Common myeloid progenitor, CD34-positive (primary cell): ENCODE measurements around the gene ZYG11A.
A peak's percentile ranks its signal among the peaks of the same experiment; 100 is the strongest.

Experiments used
- CTCF ChIA-PET: fragments of 350-600 bp; sonication (Branson Sonifier 250); formaldehyde crosslinking; loops from one replicate; lab custom pipeline; 2021; ENCODE audit warnings: antibody characterized with exemption; lab: Charles Lee
- POLR2A ChIA-PET: fragments of 350-600 bp; sonication (Branson Sonifier 250); formaldehyde crosslinking; loops from one replicate; lab custom pipeline; 2021; ENCODE audit warnings: antibody characterized with exemption; lab: Charles Lee
- DNase-seq, 3 donors: peaks; one replicate each; pipeline versions ENCODE4 v3.0.0 to v3.0.0-alpha.2; 2013
- H3K27ac ChIP-seq, 2 experiments: 1 replicate in 1 of 2; 2 replicates in 1 of 2; pipeline ENCODE4 v1.7.0; 2013; ENCODE audit warnings: inconsistent platforms in 2 of 2, low read length in 2 of 2, mild to moderate bottlenecking in 2 of 2, low read depth in 1 of 2, moderate library complexity in 1 of 2; ENCODE audit not compliant: severe bottlenecking in 2 of 2, insufficient read depth in 1 of 2, poor library complexity in 1 of 2
- H3K27me3 ChIP-seq, 5 experiments: replicated peaks in 2 of 5; 1 replicate in 3 of 5; 2 replicates in 2 of 5; pipeline versions ENCODE4 v1.6.1 to v1.7.0; 2013; ENCODE audit warnings: low read length in 4 of 5, mild to moderate bottlenecking in 2 of 5, moderate library complexity in 2 of 5, inconsistent platforms in 1 of 5; ENCODE audit not compliant: insufficient read depth in 5 of 5, control insufficient read depth in 4 of 5
- H3K36me3 ChIP-seq, 4 experiments: 1 replicate in 2 of 4; 2 replicates in 2 of 4; pipeline versions ENCODE4 v1.6.1 to v1.7.0; 2013; ENCODE audit warnings: low read length in 3 of 4, control low read depth in 1 of 4, mild to moderate bottlenecking in 1 of 4; ENCODE audit not compliant: control insufficient read depth in 4 of 4, insufficient read depth in 4 of 4
- H3K4me1 ChIP-seq, 4 experiments: 1 replicate in 3 of 4; 2 replicates in 1 of 4; pipeline versions ENCODE4 v1.6.1 to v1.7.1; 2013; ENCODE audit warnings: low read length in 3 of 4, mild to moderate bottlenecking in 3 of 4, control low read depth in 1 of 4, inconsistent platforms in 1 of 4, moderate library complexity in 1 of 4; ENCODE audit not compliant: control insufficient read depth in 4 of 4, insufficient read depth in 4 of 4; ENCODE audit errors: control extremely low read depth in 1 of 4
- H3K4me3 ChIP-seq, 7 experiments: 1 replicate in 4 of 7; 2 replicates in 3 of 7; pipeline versions ENCODE4 v1.5.1 to v1.7.0; 2013; ENCODE audit warnings: mild to moderate bottlenecking in 7 of 7, low read length in 6 of 7, moderate library complexity in 6 of 7, inconsistent platforms in 2 of 7, low read depth in 2 of 7, control low read depth in 1 of 7; ENCODE audit not compliant: insufficient read depth in 4 of 7, control insufficient read depth in 1 of 7; ENCODE audit errors: extremely low read depth in 1 of 7
- H3K9me3 ChIP-seq, 5 experiments: 1 replicate in 4 of 5; 2 replicates in 1 of 5; pipeline versions ENCODE4 v1.6.1 to v1.7.1; 2013; ENCODE audit warnings: low read length in 4 of 5, mild to moderate bottlenecking in 2 of 5, inconsistent platforms in 1 of 5, low read depth in 1 of 5, moderate library complexity in 1 of 5; ENCODE audit not compliant: control insufficient read depth in 4 of 5, insufficient read depth in 2 of 5; ENCODE audit errors: control extremely low read depth in 1 of 5
- WGBS: methylation state at CpG from one replicate; pipeline ENCODE4 v1.1.5; 2013; ENCODE audit not compliant: insufficient coverage; 5-methylcytosine and 5-hydroxymethylcytosine counted together

Gene ZYG11A

DNA sequence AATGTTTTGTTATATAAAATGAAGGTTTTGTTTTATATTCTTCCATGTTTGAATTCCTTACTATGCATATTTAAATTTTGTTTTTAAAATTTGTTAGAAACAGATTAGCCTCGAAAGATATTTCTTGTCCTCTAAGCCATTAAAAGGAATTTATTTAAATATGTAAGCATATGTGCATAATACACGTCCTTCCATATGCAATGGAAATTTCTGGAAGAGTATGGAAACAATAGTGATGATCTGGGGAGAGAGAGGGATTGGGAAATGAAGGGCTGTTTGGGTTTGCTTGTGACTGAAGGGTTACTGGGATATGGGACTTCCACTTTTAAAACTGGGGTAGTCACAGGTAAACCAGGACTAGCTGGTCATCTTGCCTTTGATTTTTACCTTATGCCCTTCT lies 57.8 kb downstream of the ZYG11A start:
- POLR2A ChIA-PET, result interaction anchor here (0.6 kb wide), 1 partner anchor 359 kb away, joined by 3 read pairs; no protein-coding TSS in a partner anchor
- no peak overlapping the region for H3K4me3 ChIP-seq
- H3K4me1 ChIP-seq, result no peaks in the 10 kb centered on the region
- no CpG with 5 or more reads among the region's 2 CpGs for WGBS
- no peaks in the 10 kb centered on the region for H3K27me3 ChIP-seq
- DNase-seq, result no peak
- H3K27ac ChIP-seq, result no peak overlapping the region
- no peaks in the 10 kb centered on the region for H3K9me3 ChIP-seq
- CTCF ChIA-PET, result no interaction called here
- H3K36me3 ChIP-seq, result no peaks in the 10 kb centered on the region

- WGBS, result no CpG with 5 or more reads among the region's 1 CpG
- Histone ChIP-seq H3K9me3 (no peaks in the 10 kb centered on the region), H3K4me3 (no peak overlapping the region), H3K27me3 (no peaks in the 10 kb centered on the region), H3K27ac (no peak overlapping the region), H3K4me1 (no peaks in the 10 kb centered on the region), H3K36me3 (no peaks in the 10 kb centered on the region)
- no peak for DNase-seq
- ChIA-PET POLR2A (interaction anchor here (0.7 kb wide), 1 partner anchor 268 kb away, joined by 3 read pairs; no protein-coding TSS in a partner anchor), CTCF (interaction anchor here (0.6 kb wide), 1 partner anchor 114 kb away, joined by 4 read pairs; no protein-coding TSS in a partner anchor)
Measured at GRCh38 chr1:52901384-52901783, 58.8 kb downstream of the ZYG11A start.

- 94% methylated on average over 12 of the region's 13 CpGs for WGBS
- DNase-seq, result no peak
- no peaks in the 10 kb centered on the region for H3K27me3 ChIP-seq
- H3K36me3 ChIP-seq, result no peaks in the 10 kb centered on the region
- ChIA-PET CTCF (interaction anchor here (0.9 to 3.1 kb wide), 4 partner anchors 10 to 277 kb away, joined by 3 to 16 read pairs (median 4); no protein-coding TSS in a partner anchor), POLR2A (no interaction called here)
- no peaks in the 10 kb centered on the region for H3K9me3 ChIP-seq
- no peak overlapping the region for H3K4me3 ChIP-seq
- no peak overlapping the region for H3K27ac ChIP-seq
- H3K4me1 ChIP-seq, result no peaks in the 10 kb centered on the region
Measured at GRCh38 chr1:52904208-52904926, 61.8 kb downstream of the ZYG11A start.

DNA sequence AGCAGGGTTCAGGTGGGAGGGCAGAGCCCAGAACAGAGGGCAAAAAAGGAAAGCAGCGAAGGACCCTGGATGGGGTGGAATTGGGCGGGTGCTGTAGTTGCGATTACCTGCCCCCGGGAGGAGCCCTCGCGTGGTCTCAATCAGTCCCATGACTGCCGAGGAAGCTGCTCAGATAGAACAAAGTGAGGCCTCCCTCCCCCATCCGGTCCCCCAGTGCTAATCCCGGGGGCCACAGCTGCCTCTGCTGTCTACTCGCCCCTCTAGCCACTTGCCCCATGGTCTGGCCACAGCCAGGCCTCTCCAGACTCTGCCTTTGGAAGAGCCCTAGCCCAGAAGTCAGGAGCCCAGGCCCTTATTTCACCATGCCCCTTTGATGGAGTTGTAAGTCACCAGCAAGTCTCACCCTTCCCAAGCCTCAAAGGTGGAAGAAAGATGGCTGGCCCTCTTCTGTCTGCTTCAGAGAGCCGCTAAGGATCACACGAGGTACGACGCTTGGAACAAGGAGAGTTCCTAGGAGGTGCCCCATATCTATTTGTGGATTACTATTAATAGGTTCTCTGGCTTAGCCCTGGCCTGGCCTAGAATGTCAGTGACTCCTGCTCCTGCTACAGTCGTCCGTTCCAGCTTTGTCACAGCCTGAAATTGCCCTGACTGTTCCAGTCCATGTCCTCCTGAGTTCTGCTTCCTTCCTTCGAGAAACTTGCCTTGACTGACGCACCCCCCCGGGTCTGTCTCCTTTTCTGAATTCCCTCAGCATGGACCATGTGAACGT lies 62.6 kb downstream of the ZYG11A start:
- DNase-seq, result peak; percentile 24 to 57 (median 55)
- ChIA-PET CTCF (interaction anchor here (0.9 to 3.1 kb wide), 6 partner anchors 9 to 276 kb away, joined by 3 to 16 read pairs (median 4); partner anchors contain the start of gene ZYG11A), POLR2A (no interaction called here)
- no peaks in the 10 kb centered on the region for H3K36me3 ChIP-seq
- WGBS, result 78% methylated on average over 20 of the region's 20 CpGs
- no peak overlapping the region for H3K27ac ChIP-seq
- H3K27me3 ChIP-seq, result no peaks in the 10 kb centered on the region
- H3K9me3 ChIP-seq, result no peaks in the 10 kb centered on the region
- no peaks in the 10 kb centered on the region for H3K4me1 ChIP-seq
- H3K4me3 ChIP-seq, result no peak overlapping the region

DNA sequence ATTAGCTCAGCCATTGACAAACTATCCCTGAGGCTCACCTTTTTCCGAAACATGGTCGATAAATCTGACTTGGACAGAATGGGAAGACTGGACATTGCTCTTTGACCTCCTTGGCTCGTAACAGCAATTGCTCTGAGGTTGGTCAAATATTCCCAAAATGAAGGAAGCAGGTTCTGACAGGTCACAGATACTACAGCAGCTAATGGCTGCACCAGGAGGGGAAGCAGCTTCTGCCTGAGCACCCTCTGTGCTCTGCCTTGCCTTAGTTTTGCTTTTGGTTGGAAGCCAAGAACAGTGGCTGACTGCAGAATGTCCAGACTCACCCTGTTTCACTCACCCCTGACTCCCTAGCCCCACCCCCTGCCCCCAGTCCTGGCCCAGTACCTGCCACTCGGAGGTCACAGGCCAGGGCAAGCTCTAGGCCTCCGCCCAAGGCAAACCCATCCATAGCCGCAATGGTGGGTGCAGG lies 63.6 kb downstream of the ZYG11A start:
- CTCF ChIA-PET, result interaction anchor here (0.7 to 3.1 kb wide), 7 partner anchors 10 to 275 kb away, joined by 3 to 16 read pairs (median 4); partner anchors contain the start of gene ZYG11A
- POLR2A ChIA-PET, result no interaction called here
- no peaks in the 10 kb centered on the region for H3K27me3 ChIP-seq
- 100% methylated on average over 6 of the region's 6 CpGs for WGBS
- H3K4me1 ChIP-seq, result no peaks in the 10 kb centered on the region
- DNase-seq, result no peak
- H3K27ac ChIP-seq, result no peak overlapping the region
- H3K36me3 ChIP-seq, result no peaks in the 10 kb centered on the region
- no peak overlapping the region for H3K4me3 ChIP-seq
- H3K9me3 ChIP-seq, result no peaks in the 10 kb centered on the region

DNA sequence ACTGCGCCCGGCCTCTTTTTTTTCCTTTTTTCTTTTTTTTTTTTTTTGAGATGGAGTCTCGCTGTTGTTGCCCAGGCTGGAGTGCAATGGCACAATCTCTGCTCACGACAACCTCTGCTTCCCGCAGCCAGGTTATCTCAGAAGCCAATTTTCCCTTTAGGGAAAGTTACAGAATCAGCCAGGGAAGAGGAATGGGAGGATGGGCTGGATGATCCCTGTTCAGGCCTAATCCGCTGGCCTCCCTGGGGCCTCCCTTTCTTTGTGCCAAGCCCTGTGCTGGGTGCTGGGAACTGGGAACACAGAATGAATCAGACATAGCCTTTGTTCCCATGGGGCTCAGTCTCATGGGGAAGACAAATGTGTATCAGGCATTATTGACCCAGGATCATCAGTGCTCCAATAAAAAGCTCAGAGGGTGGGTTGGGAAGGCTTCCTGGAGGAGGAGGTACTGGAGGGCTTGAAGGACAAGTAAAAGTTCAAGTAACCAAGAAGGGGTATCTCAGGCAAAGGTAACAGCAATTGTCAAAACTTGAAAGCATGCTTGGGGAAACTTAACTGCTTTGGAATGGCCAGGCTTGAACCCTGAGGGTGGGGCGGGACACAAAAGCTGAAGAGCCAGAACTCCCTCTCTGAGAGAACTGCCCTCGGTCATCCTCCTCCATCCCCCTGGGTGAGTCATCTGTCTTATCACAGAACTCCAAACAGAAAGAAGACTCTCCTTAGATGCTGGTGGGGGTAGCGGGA lies 64.7 kb downstream of the ZYG11A start:
- Histone ChIP-seq H3K36me3 (no peaks in the 10 kb centered on the region), H3K4me3 (no peak overlapping the region), H3K9me3 (no peaks in the 10 kb centered on the region), H3K27ac (no peak overlapping the region), H3K27me3 (no peaks in the 10 kb centered on the region), H3K4me1 (no peaks in the 10 kb centered on the region)
- no peak for DNase-seq
- CTCF ChIA-PET, result interaction anchor here (0.7 to 3.1 kb wide), 3 partner anchors 17 to 274 kb away, joined by 3 to 16 read pairs (median 3); no protein-coding TSS in a partner anchor
- POLR2A ChIA-PET, result no interaction called here
- 97% methylated on average over 4 of the region's 9 CpGs for WGBS
